ENCODE results near the gene COMMD7. TPM values are rescaled to one million over a fixed set of nuclear protein-coding genes. Genes with fewer than 3 reads are reported as not detected.

Gene COMMD7
- total RNA-seq, 1 experiment from 2014 or later, result 66.1 TPM

- H3K18ac ChIP-seq (ENCODE audit: insufficient read length, low read depth, low read length), result no peak overlapping the region
- H2BK15ac ChIP-seq (ENCODE audit: low read depth, low read length), result no peak overlapping the region
- H3T11ph ChIP-seq (ENCODE audit: low read length), result no peak overlapping the region
- H4K8ac ChIP-seq (replicated peaks; ENCODE audit: insufficient read length, low read depth, low read length), result no peak overlapping the region
- H4K5ac ChIP-seq (ENCODE audit: insufficient read length, low read depth, low read length), result no peak overlapping the region
- H3K36me3 Mint-ChIP-seq (ENCODE audit: insufficient read depth in 1 of 3, low read depth in 3 of 3), result peaks cover 37 to 94% (median 61%) of the 10 kb centered on the region in 3 experiments; a peak in 6 of 7 replicates
- H3K4me2 ChIP-seq (ENCODE audit: insufficient read depth, insufficient read length, low read length), result no peak overlapping the region
- no peak overlapping the region for H3K14ac ChIP-seq (ENCODE audit: insufficient read depth, low read length)
- H2BK120ac ChIP-seq (ENCODE audit: low read depth, low read length, poor library complexity, severe bottlenecking), result no peak overlapping the region
- H3K56ac ChIP-seq (ENCODE audit: insufficient read length, low read depth, low read length), result no peak overlapping the region
- H3K9ac ChIP-seq (ENCODE audit: extremely low read depth, insufficient read length, low read length), result no peak overlapping the region
- no peak overlapping the region for H3K23ac ChIP-seq (ENCODE audit: insufficient read length, low read depth, low read length)
- H3K27ac Mint-ChIP-seq, result peak overlapping the region; percentile 83 to 96 (median 95); a peak in 6 of 7 replicates
- no peak for DNase-seq
- H3K27me3 Mint-ChIP-seq (ENCODE audit: low read depth), result no peaks in the 10 kb centered on the region; the same call in 1 of the 2 replicates
- H3K4me1 Mint-ChIP-seq, result peaks cover 84 to 94% of the 10 kb centered on the region in 2 experiments
- H2AFZ ChIP-seq (ENCODE audit: low read length), result no peak overlapping the region
- no peak overlapping the region for H2AK5ac ChIP-seq (ENCODE audit: insufficient read length, low read length)
- H3K4me3 Mint-ChIP-seq, result peak overlapping the region; percentile 14 to 51; a peak in 2 of 5 replicates
- H3K27ac ChIP-seq (ENCODE audit: insufficient read length, low read depth, low read length), result no peak overlapping the region
- no CpG with 5 or more reads among the region's 10 CpGs for WGBS (ENCODE audit: extremely low coverage, insufficient read length, low lambda C conversion rate)
- H3K27me3 ChIP-seq (ENCODE audit: insufficient read depth, low read length), result no peaks in the 10 kb centered on the region
- no peaks in the 10 kb centered on the region for H3K79me1 ChIP-seq (ENCODE audit: insufficient read depth, low read depth, low read length, poor library complexity, severe bottlenecking)
- no peak overlapping the region for H4K91ac ChIP-seq (ENCODE audit: insufficient read length, low read depth, low read length)
- H3K4ac ChIP-seq (ENCODE audit: low read depth, low read length), result no peak overlapping the region
- peaks cover 6% of the 10 kb centered on the region; the same call in 1 of the 2 replicates for H3K4me1 ChIP-seq (ENCODE audit: insufficient read depth, low read length)
- H2BK5ac ChIP-seq (ENCODE audit: insufficient read length, low read length), result no peak overlapping the region
- no peak for TF ChIP-seq CTCF (conservative IDR thresholded peaks at IDR 0.05)
- peaks cover 74% of the 10 kb centered on the region for H3K79me2 ChIP-seq (ENCODE audit: insufficient read depth, low read length)
- H3K9me3 Mint-ChIP-seq, result no peaks in the 10 kb centered on the region
- H4K20me1 ChIP-seq (ENCODE audit: control insufficient read depth, insufficient read depth, insufficient read length), result peaks cover 2% of the 10 kb centered on the region
- no peaks in the 10 kb centered on the region for H3K9me3 ChIP-seq (ENCODE audit: control insufficient read depth, low read depth, low read length)
- H3K23me2 ChIP-seq (ENCODE audit: insufficient read length, low read depth, low read length, poor library complexity, severe bottlenecking), result no peaks in the 10 kb centered on the region
- no peak overlapping the region for H2BK12ac ChIP-seq (ENCODE audit: insufficient read length, low read depth, low read length)
- no peak overlapping the region for H2BK20ac ChIP-seq (ENCODE audit: low read depth, low read length, poor library complexity, severe bottlenecking)
These were observed 32.2 kb upstream of the COMMD7 start for GRCh38 chr20:32775336-32775991.
